ENCODE measurements around the gene PKHD1. TPM values are rescaled to one million over a fixed set of nuclear protein-coding genes. Genes with fewer than 3 reads are reported as not detected.

Gene PKHD1
- total RNA-seq, 4 donors from 2014 or later, result 0.04 to 0.32 (median 0.22) TPM; not detected in 1

GRCh38 chr6:51654647-51655046 is 432.8 kb downstream of the PKHD1 start:
- no peak for DNase-seq (ENCODE audit: low spot score in 2 of 2)
- intact Hi-C loops (cut with DNase I; ENCODE audit: low total_unique reads), result no loop called here
- no peak for TF ChIP-seq POLR2A (IDR thresholded peaks at IDR 0.05)
- TF ChIP-seq, protein P1, sequence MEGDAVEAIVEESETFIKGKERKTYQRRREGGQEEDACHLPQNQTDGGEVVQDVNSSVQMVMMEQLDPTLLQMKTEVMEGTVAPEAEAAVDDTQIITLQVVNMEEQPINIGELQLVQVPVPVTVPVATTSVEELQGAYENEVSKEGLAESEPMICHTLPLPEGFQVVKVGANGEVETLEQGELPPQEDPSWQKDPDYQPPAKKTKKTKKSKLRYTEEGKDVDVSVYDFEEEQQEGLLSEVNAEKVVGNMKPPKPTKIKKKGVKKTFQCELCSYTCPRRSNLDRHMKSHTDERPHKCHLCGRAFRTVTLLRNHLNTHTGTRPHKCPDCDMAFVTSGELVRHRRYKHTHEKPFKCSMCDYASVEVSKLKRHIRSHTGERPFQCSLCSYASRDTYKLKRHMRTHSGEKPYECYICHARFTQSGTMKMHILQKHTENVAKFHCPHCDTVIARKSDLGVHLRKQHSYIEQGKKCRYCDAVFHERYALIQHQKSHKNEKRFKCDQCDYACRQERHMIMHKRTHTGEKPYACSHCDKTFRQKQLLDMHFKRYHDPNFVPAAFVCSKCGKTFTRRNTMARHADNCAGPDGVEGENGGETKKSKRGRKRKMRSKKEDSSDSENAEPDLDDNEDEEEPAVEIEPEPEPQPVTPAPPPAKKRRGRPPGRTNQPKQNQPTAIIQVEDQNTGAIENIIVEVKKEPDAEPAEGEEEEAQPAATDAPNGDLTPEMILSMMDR (IDR thresholded peaks at IDR 0.05), result no peak
- WGBS, 2 donors, result 44 to 56% methylated on average over 5 of the region's 5 CpGs
- H3K4me3 ChIP-seq (ENCODE audit: low read depth, poor library complexity, severe bottlenecking), result no peak overlapping the region

DNA sequence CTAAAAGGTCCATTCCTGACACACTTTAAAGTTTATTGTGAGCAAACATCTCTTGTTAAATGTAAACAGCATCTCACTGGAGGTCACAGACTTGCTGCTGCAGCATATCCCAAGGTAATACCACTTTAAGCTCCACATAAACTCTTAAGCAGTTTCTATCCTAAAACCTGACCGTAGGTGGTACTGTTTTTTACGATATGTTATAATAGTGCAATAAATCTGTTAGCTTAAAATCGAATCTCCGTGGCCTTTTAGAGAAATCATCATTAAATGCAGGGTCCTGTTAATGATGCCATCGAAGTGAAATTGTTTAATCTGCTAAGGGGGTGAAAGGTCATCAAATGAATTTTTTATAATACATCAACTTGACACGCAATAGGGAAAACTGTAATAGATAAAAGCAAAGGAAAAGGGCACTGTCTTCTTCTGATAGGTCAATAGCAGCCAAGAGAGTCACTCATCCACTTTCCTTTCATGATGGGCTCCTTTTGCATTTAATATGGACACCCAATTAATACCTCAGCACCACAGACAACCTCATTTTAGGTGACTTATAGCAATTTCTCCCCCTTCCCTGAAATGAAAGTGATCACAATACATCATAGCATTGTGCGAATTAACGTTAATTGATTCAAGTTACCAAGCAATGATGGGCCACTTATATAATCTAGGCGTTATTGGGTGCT is 436.1 kb downstream of the PKHD1 start:
- whole genome bisulfite sequencing, 2 donors, result 63 to 70% methylated on average over 9 of the region's 9 CpGs
- DNase-seq (ENCODE audit: low spot score in 2 of 2), result no peak
- intact Hi-C loops (cut with DNase I; ENCODE audit: low total_unique reads), result no loop called here
- no peak for TF ChIP-seq POLR2A (IDR thresholded peaks at IDR 0.05)
- TF ChIP-seq, protein P1 (IDR thresholded peaks at IDR 0.05), result no peak
- H3K4me3 ChIP-seq (ENCODE audit: low read depth, poor library complexity, severe bottlenecking), result no peak overlapping the region

DNA sequence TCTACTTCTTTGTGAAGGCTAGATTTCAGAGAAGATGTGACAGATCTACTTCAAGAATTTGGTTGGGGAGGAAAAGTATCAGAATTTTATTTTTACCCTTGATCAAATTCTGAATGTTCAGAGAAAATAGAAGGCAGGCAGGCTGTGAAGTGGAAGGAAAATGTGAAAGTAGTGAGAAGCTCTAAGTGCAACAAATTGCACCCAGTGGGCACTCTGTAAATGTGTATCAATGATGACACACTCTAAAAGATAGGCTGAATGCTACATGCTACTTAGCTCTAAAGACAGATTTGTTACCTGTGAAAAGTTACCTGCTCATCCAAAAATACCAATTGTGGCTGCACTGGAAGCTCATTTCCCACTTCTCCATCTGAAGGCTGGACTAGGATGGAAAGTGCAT is 438.6 kb downstream of the PKHD1 start:
- no peak for DNase-seq (ENCODE audit: low spot score in 2 of 2)
- intact Hi-C loops (cut with DNase I; ENCODE audit: low total_unique reads), result no loop called here

DNA sequence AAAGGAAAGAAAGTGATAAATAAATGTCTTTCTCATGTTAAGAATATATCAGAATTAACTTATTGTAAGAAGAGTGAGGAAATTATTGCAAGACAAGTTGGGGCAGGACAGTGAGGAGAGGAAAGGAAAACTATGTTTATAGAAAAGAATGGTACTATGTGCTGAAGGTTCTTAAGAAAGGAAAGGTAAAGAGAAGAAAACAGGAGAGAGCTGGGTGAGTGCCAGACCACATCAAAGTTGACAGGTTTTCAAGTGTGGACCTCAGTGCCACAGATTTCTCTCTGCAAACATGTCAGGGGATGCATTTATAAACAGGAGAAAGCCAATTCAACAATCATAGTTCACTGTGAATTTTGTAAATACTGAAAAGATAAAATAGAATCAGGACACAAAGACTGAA is 439.2 kb downstream of the PKHD1 start:
- no peak for DNase-seq (ENCODE audit: low spot score in 2 of 2)
- TF ChIP-seq, protein P1 (IDR thresholded peaks at IDR 0.05), result no peak
- TF ChIP-seq POLR2A (IDR thresholded peaks at IDR 0.05), result no peak
- no peak overlapping the region for H3K4me3 ChIP-seq (ENCODE audit: low read depth, poor library complexity, severe bottlenecking)
- intact Hi-C loops (cut with DNase I; ENCODE audit: low total_unique reads), result no loop called here

More for the DNA sequence above, 438.6 kb downstream of the PKHD1 start:
- TF ChIP-seq POLR2A (IDR thresholded peaks at IDR 0.05), result no peak
- TF ChIP-seq, protein P1 (IDR thresholded peaks at IDR 0.05), result no peak
- no peak overlapping the region for H3K4me3 ChIP-seq (ENCODE audit: low read depth, poor library complexity, severe bottlenecking)

DNA sequence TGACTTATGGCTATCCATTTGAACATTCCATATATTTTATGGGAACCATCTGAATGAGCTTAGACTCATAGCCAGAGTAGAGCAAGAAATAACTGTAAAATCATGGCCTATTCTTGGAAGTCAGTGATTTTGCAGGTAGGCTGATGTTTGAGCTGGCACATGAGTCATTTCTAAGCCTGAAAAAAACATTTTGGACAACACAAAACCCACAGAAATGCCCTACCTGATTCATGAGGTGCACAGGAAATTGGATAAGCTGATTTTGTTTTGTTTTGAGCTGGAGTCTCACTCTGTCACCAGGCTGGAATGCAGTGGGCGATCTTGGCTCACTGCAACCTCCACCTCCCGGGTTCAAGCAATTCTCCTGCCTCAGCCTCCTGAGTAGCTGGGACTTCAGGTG is 443.0 kb downstream of the PKHD1 start:
- no peak for TF ChIP-seq POLR2A (IDR thresholded peaks at IDR 0.05)
- TF ChIP-seq, protein P1 (IDR thresholded peaks at IDR 0.05), result no peak
- WGBS, 2 donors, result 69 to 83% methylated on average over 2 of the region's 2 CpGs
- no peak for DNase-seq (ENCODE audit: low spot score in 2 of 2)
- intact Hi-C loops (cut with DNase I; ENCODE audit: low total_unique reads), result no loop called here
- no peak overlapping the region for H3K4me3 ChIP-seq (ENCODE audit: low read depth, poor library complexity, severe bottlenecking)

DNA sequence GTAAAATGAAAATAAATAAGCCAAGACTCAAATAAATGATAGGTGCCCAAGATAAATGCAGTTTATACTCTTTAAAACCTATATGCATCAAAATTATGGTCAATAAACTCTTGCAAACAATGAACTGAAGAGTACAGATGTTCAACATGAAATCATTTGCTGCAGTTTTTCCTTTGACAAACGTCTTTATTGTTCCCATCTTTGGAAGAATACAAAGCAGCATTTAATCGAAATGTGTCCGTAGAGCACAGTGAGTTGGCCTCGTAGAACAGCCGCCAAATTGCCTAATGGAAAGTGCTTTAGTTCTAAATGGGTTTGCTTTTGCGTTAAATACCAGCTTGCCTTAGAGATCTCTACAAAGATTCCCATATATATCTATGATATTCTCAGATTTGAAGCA is 447.4 kb downstream of the PKHD1 start:
- TF ChIP-seq, protein P1 (IDR thresholded peaks at IDR 0.05), result no peak
- no peak for TF ChIP-seq POLR2A (IDR thresholded peaks at IDR 0.05)
- no peak for DNase-seq (ENCODE audit: low spot score in 2 of 2)
- intact Hi-C loops (cut with DNase I; ENCODE audit: low total_unique reads), result no loop called here
- WGBS, 2 donors, result 59 to 67% methylated on average over 6 of the region's 6 CpGs
- no peak overlapping the region for H3K4me3 ChIP-seq (ENCODE audit: low read depth, poor library complexity, severe bottlenecking)
